ENCODE data around the gene FLCN.
"Not testable (repeated sequence)": the region's sequence is repeated elsewhere in the genome, so short reads cannot be mapped to it uniquely, and the experiment has no call there.

The FLCN gene

DNA sequence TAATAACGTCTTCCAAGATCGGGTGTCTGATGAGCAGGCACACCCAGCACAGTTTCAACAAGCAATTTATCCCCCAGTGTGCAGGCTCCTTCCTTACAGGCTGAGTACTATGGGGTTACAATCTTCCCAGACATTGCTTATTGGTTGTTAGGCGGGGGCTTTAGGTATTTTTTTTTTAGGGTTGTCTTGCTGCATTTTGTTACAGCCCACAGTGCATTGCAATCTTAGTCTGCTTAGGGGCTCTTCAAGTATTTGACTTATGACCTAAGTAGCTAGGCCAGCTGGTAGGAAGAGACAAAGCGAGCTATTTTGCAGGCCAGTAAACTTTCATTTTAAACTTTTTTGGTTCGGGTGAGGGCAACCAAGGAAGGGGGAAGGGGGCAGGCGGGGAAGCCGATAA, 36.7 kb downstream of the FLCN start:
- H3K27ac ChIP-seq: no peak overlapping the region
- TF ChIP-seq, protein P1, sequence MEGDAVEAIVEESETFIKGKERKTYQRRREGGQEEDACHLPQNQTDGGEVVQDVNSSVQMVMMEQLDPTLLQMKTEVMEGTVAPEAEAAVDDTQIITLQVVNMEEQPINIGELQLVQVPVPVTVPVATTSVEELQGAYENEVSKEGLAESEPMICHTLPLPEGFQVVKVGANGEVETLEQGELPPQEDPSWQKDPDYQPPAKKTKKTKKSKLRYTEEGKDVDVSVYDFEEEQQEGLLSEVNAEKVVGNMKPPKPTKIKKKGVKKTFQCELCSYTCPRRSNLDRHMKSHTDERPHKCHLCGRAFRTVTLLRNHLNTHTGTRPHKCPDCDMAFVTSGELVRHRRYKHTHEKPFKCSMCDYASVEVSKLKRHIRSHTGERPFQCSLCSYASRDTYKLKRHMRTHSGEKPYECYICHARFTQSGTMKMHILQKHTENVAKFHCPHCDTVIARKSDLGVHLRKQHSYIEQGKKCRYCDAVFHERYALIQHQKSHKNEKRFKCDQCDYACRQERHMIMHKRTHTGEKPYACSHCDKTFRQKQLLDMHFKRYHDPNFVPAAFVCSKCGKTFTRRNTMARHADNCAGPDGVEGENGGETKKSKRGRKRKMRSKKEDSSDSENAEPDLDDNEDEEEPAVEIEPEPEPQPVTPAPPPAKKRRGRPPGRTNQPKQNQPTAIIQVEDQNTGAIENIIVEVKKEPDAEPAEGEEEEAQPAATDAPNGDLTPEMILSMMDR (conservative IDR thresholded peaks at IDR 0.05): no peak

DNA sequence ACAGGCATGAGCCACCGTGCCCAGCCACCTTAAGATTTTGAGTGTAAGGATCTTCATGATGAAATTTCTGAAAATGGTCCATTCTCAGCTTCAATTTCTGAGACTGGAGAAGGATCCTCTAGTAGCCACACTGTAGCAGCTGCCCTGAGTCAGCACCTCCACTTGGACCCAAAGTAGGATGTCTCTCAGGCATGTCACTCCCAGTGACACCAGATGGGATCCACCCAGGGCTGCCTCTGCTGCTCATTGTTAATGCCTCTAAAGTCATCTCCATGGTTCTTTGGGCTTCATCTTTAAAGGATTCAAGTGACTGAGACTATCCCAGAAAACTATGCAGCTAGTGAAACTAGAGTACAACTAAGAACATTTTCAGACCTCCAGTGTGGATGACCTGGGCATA, 38.7 kb downstream of the FLCN start:
- TF ChIP-seq, protein P1 (conservative IDR thresholded peaks at IDR 0.05): no peak
- no peak overlapping the region for H3K27ac ChIP-seq

DNA sequence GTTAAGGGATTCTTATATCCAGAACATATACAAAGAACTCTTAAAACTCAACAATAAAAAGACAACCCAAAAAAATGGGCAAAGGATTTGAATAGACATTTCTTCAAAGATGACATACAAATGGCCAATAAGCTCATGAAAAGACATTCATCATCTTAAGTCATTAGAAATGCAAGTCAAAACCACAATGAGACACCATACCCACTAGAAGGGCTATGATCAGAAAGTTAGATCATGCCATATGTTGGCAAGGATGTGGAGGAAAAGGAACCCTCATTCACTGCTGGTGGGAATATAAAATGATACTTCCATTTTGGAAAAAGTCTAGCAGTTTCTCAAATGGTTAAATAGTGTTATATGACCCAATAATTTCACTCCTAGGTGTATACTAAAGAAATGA, 40.2 kb downstream of the FLCN start:
- TF ChIP-seq, protein P1 (conservative IDR thresholded peaks at IDR 0.05): no peak

DNA sequence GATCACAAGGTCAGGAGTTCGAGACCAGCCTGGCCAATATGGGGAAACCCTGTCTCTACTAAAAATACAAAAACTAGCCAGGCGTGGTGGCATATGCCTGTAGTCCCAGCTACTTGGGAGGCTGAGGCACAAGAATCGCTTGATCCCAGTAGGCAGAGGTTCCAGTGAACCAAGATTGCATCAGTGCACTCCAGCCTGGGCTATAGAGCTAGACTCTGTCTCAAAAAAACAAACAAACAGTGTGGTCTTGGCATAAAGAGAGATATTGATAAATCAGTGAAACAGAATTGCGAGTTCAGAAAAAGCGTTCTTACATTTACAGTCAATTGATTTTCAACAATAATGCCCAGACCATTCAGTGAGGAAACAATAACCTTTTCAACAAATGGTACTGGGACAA, 41.5 kb downstream of the FLCN start:
- H3K27ac ChIP-seq: not testable (repeated sequence)

More for the DNA sequence above, 40.2 kb downstream of the FLCN start:
- no peak overlapping the region for H3K27ac ChIP-seq

DNA sequence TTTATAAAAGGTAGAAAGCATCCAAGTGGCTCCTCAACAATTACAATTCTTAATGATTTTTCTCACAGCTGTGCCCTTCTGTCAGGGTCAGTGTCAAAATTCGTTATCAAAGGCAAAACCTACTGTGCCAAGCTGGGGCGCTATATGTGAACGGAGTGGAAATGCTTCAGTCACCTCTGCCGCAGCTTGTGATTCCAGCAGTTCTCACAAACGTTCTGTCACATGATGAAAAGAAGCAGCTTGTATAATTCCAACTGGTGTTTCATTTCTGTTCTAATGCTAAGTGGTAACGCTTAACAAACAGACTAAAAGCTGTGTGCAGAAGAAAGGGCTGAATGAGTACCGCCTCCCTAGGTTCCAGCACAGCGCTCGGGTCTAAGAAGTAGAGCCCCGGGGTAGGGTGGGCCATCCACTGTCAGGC, 45.0 kb downstream of the FLCN start:
- peak overlapping the region; percentile 47 for H3K27ac ChIP-seq
- TF ChIP-seq, protein P1 (conservative IDR thresholded peaks at IDR 0.05): no peak

DNA sequence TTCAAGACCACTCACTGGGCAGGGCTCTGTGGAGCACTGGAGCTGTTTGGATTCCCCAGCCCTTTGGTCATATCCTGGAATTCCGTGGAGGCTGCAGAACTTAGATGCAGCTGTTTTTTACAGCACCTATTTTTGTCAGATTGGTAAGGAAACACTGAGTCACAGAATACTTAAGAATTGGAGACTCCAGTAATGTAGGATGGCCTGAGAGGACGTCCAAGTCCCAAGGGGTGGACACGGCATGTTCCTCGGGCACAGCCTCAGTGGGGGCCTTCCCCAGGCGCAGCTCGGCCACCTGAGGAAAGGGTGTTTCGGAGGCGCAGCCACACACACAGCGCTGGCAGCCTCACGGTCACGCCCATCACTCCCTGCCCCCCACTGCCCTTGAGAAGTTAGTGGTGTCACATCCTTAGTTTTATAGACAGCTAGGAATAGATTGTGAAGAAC, 45.6 kb downstream of the FLCN start:
- peak overlapping the region; percentile 47 for H3K27ac ChIP-seq
- TF ChIP-seq, protein P1 (conservative IDR thresholded peaks at IDR 0.05): no peak

DNA sequence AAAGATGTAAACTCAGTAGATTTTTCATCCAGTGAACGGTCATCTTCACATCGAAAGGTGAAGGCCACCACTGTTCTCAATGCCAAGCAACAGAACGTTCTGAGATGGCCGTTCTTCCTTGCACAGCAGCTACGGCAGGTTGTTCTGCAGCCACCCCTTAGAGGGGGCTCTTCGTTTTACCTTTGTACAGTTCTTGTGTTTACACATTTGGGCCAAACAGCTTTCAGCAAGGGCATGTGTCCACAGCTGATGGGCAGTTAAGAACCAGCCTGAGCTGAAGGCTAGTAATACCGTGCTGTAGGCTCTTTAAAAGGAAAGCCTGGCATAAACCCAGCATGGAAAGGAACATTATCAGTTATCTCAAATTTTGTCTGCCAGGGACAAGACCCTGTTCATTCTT, 46.8 kb downstream of the FLCN start:
- H3K27ac ChIP-seq: peak overlapping the region; percentile 47
- TF ChIP-seq, protein P1 (conservative IDR thresholded peaks at IDR 0.05): 0 out of 2 replicates have a peak, but pooled peaks have one; percentile 13

DNA sequence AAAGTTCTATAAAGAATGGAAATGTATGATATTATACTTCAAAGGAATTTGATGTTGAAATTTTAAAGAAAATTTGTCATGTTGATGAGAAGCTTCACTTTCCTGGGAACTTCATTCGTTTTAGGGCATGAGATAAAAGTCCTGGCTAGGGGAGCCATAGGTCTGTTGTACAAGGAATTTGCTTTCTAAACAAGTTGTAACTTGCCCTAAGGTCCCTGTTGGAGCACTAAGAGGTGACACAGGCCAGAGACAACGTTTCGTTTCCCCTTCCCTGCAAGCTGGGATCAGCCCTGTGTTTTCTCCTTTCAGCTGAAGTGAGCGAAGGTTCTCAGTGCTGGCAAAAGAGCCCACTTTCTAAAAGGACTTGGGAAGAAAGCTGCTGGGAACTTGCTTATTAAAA, 47.4 kb downstream of the FLCN start:
- TF ChIP-seq, protein P1 (conservative IDR thresholded peaks at IDR 0.05): no peak

More for the DNA sequence above, 47.4 kb downstream of the FLCN start:
- peak overlapping the region; percentile 47 for H3K27ac ChIP-seq

All from VCaP (cell line).